ENCODE results near the gene SERPINE1.
A peak's percentile ranks its signal among the peaks of the same experiment; 100 is the strongest.
"Not testable (repeated sequence)": the region's sequence is repeated elsewhere in the genome, so short reads cannot be mapped to it uniquely, and the experiment has no call there.

SERPINE1 gene

DNA sequence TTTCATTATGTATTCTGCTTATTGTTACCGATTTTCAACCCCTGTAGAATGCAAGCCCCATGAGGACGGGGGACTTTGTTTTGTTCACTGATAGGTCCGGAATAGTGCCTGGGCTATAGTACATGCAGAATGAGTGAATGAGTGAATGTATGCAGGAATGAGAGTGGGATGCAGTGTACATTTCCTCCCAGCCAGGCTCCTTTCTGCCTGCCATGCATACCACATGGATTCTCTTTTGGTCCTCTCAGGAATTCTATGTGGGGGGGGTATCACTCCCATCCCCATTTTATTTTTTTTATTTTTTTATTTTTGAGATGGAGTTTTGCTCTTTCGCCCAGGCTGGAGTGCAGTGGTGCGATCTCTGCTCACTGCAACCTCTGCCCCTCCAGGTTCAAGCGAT lies 24.9 kb upstream of the SERPINE1 start:
- no peak for DNase-seq (ENCODE audit: low read depth)

DNA sequence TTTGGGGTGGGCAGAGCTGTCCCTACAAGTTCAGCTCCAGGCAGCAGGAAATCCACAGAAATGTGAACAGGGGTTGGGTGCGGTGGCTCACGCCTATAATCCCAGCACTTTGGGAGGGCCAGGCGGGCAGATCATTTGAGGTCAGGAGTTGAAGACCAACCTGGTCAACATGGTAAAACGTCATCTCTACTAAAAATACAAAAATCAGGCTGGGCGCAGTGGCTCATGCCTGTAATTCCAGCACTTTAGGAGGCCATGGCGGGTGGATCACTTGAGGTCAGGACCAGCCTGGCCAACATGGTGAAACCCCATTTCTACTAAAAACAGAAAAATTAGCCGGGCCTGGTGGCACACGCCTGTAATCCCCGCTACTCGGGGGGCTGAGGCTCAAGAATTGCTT lies 23.2 kb upstream of the SERPINE1 start:
- not testable (repeated sequence) for DNase-seq (ENCODE audit: low read depth)

DNA sequence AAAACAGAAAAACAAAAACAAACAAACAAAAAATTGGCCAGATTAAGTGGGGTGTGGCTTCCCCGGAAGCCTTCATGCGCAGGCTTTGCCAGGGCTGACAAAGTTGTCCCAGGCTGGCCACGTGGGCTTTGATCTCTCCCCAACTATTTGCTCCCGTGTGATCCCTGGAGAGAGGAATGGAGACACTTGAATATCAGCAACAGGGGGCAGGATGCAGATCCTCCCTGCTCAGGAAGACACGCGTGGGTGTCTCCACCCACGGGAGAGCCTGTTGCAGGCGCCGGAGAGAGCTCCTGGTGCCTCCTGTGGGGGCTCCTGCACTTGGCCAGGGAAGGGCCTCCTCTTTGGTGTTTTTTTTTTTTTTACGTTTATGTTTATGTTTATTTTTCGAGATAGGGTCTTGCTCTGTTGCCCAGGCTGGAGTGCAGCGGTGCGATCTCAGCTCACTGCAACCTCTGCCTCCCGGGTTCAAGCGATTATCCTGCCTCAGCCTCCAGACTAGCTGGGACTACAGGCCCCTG lies 22.7 kb upstream of the SERPINE1 start:
- DNase-seq (ENCODE audit: low read depth), result no peak

DNA sequence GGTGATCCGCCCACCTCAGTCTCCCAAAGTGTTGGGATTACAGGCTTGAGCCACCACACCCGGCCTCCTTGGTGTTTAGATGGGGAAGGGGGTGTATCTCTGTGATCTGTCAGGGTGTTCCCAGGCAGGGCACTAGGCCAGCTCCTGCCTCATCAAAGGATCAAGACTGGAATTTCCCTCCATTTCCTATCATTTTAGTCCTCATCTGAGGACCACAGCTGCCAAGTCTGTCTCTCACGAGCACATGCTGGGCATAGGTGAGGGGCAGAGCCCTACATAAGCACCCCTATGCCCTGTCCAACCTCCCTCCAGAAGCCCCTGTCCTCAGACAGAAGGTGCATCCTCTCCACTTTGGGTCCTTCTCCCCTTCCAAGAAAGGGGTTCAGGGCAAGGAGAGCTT lies 22.1 kb upstream of the SERPINE1 start:
- no peak for DNase-seq (ENCODE audit: low read depth)

DNA sequence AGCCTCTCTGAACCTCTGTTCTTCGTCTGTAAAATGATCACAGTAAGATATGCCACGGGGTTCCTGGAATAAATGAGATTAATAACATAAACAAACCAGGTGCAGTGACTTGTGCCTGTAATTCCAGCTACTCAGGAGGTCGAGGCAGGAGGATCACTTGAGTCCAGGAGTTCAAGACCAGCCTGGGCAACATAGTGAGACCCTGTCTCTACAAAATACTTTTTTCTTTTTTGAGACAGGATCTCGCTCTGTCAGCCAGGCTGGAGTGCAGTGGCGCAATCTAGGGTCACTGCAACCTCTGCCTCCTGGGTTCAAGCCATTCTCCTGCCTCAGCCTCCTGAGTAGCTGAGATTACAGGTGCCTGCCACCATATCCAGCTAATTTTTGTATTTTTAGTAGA lies 21.7 kb upstream of the SERPINE1 start:
- DNase-seq (ENCODE audit: low read depth), result not testable (repeated sequence)

DNA sequence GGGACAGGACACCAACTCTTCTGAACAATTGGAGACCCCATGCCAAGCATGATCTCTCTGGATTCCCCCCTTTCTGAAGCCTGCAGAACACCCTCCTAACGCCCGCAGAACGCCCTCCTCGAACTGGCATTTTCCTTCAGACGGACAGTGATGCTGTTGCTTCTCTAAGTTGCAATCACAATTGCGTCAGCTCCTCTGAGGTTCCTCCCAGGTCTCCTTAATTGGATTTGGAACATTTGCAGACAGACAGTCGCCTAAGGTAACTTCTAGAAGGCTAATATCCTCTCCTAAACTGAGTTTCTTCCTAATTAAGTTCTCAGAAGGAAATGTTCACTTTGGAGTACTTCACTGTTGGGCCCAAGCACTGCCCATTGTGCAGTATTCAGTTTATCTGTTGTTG lies 20.5 kb upstream of the SERPINE1 start:
- DNase-seq (ENCODE audit: low read depth), result no peak

DNA sequence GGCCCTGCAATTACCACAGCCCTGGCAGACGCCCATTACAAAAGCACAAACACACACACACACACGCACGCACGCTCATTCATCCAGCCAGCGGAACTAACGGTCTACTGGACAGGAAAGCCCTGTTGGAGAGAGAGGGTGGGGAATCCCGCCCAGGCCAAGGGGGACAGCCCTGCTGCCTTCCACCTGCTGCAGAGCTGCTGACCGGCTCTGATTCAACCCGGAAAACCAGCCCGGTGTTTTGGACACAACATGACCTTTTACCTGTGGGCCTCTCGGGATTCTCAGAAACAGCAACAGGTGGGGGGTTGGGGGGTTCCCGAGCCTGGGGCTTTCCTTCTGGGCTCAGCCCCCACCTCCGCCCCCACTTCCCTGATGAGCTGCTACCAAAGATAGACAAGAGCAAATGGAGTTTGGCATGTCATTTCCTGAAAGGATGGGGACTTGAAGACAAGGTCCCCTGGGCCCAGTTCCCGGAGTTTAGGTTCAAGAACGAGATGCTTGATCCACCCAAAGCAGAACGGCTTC lies 18.5 kb upstream of the SERPINE1 start:
- no peak for DNase-seq (ENCODE audit: low read depth)

DNA sequence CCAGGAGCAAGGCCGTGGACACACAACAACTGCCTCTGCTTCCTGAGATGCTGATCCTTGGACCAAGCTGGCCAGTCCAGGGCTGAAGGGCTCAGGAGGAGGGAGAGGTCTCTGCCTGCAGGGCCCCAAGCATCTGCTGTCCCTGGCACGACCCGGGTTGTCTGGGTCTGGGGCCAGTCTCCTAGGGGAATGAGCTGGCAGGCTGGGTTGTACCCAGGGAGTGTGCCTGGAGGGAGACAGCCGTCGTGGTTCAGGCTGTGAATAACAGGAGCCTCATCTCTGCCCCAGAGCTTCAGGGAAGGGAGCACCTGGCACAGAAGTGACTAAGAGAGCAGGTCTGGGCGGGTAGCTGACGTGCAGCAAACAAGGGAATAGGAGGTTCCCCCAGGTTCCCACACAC lies 17.9 kb upstream of the SERPINE1 start:
- DNase-seq (ENCODE audit: low read depth), result no peak

DNA sequence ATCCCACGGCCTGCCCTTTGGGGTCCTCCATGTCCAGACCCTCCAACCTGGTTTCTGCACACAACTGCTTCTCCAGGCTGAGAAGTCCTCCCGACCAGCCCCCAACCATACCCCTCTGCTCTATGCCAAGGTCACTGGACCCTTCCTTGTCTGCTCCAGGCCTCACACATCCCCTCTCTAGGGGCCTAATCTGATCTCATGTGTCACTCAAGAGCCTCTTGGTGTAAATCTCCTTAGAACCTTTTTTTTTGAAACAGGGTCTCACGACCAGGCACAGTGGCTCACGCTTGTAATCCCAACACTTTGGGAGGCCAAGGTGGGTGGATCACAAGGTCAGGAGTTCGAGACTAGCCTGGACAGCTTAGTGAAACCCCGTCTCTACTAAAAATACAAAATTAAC lies 17.5 kb upstream of the SERPINE1 start:
- DNase-seq (ENCODE audit: low read depth), result no peak

DNA sequence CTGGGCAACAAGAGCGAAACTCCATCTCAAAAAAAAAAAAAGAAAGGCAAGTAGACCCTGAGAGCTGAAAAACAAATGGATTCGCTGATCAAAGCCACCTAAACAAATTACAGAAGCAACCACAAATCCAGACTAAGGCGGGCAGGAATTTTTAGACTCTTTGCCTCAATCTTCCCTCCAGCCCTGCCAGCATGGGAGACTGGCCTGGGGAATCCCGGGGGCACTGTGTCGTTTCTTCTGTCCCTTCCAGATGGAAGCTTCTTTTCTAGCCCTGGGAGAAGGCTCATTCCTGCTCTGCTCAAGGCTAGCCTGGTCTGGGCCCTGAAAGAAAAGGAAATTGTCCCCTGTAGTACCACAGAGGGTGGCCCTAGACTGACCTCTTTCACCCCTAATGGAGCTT lies 15.6 kb upstream of the SERPINE1 start:
- no peak for DNase-seq (ENCODE audit: low read depth)

DNA sequence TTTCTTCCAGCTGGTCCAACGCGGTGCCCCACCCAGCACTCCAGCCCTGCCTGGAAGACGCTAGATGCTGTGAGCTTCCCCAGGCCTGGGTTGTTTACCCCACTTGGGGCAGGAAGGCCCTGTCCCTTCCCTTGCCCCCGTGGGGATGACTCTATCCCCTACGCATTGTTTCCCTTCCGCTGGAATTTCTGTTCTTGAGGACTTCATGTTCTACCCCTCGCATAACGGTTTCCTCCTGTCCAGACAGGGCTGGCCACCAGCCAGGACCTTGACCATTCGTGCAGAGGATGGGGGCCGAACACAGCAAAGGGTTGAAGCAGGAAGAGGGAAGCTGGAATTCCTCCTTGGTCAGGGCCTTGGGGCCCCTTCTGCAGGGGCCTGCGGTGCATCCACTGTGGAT lies 14.7 kb upstream of the SERPINE1 start:
- DNase-seq (ENCODE audit: low read depth), result no peak

DNA sequence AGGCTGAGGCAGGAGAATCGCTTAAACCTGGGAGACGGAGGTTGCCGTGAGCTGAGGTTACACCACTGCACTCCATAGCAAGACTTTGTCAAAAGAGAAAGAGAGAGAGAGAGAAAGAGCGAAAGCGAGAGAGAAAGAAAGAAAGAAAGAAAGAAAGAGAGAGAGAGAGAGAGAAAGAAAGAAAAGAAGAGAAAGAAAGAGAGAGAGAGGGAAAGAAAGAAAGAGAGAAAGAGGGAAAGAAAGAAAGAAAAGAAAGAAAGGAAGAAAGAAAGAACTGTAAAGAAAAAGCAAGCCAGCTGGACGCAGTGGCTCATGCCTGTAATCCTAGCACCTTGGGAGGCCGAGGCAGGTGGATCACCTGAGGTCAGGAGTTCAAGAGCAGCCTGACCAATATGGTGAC lies 13.8 kb upstream of the SERPINE1 start:
- not testable (repeated sequence) for DNase-seq (ENCODE audit: low read depth)

DNA sequence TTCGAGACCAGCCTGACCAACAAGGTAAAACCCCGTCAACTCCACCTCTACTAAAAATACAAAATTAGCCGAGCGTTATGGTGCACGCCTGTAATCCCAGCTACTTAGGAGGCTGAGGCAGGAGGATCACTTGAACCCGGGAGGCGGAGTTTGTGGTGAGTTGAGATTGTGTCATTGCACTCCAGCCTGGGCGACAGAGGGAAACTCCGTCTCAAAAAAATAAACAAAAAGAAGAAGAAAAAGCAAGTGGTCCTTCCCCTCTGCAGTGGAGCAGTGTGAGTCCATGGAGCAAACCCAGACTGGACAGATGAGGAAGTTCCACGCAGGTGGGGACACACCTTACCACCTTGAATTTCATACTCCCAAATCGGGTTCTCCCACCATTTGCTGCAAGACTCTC lies 13.1 kb upstream of the SERPINE1 start:
- DNase-seq (ENCODE audit: low read depth), result no peak

DNA sequence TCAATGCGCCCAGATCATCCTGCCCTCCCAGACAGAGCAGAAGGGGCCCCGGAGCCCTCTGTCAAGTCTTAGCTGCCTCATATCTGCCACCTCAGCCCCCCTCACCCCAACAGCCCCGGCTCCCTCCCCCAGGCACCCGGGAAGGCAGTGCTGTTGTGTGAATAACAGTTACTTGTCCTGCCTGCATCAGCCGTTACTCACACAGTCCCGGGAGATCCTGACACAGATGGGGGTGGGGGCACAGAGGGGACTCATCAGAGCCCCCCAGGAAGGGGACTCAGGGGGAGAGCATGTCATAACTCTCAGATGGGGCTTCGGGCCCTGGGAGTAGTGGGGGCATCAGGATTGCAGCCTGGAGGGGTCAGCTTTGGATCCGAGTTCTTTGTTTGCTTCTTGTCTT lies 12.4 kb upstream of the SERPINE1 start:
- no peak for DNase-seq (ENCODE audit: low read depth)

DNA sequence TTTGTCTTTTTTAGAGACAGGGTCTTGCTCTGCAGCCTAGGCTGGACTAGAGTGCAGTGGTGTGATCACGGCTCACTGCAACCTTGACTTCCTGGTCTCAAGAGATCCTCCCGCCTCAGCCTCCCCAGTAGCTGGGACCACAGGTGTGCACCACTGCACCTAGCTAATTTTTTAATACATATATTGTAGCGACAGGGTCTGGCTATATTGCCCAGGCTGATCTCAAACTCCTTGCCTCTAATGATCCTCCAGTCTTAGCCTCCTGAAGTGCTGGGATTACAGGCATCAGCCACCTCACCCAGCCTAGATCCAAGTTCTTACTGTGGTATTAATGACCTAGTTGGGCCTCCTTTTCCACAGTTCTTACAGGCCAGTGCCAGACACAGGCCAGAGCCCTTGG lies 11.7 kb upstream of the SERPINE1 start:
- DNase-seq (ENCODE audit: low read depth), result no peak

DNA sequence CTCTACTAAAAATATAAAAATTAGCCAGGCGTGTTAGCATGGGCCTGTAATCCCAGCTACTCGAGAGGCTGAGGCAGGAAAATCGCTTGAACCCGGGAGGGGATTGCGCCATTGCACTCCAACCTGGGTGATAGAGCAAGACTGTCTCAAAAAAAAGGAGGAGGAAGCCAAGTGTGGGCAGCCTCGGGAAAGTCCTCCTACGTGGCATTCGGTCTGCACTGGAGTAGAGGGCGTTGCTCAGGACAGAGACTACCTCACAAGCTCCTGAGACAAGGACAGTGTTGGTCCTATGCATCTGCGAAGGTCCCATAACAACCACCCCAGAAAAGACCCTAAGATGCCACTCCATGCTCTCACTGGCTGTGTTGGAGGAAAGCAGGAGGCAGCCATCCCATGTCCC lies 10.0 kb upstream of the SERPINE1 start:
- no peak for DNase-seq (ENCODE audit: low read depth)

DNA sequence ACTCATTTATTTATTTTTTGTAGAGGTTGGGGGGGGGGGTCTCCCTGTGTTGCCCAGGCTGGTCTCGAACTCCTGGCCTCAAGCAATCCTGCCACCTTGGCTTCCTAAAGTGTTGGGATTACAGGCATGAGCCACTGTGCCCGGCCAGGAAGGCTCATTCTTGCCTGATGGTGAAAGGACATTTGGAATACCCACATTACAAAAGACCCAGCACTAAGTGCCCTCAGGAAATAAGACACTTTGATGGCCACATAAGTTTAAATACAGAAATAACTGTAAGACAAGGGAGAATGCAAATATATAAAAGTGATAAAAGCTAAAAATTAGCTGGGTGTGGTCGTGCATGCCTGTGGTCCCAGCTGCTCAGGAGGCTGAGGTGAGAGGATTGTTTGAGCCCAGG lies 8.0 kb upstream of the SERPINE1 start:
- no peak for DNase-seq (ENCODE audit: low read depth)

DNA sequence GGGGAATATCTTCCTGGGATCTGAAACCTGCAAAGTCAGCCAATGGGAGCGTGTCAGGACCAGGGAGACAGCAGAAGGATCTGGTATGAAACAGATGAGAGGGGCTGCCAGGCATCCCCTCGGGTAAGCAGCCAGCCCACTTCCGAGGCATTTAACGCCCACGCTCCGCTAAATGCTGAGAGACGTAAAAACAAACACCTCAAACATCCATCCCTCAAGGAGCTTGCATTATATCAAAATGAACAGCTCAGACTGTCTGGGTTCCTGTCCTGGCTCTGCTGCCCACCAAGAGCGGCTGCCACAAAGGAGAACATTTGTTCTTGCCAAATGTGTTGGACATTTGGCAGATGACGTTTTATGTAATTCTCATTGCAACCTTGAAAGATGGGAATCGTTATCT lies 7.0 kb upstream of the SERPINE1 start:
- no peak for DNase-seq (ENCODE audit: low read depth)

DNA sequence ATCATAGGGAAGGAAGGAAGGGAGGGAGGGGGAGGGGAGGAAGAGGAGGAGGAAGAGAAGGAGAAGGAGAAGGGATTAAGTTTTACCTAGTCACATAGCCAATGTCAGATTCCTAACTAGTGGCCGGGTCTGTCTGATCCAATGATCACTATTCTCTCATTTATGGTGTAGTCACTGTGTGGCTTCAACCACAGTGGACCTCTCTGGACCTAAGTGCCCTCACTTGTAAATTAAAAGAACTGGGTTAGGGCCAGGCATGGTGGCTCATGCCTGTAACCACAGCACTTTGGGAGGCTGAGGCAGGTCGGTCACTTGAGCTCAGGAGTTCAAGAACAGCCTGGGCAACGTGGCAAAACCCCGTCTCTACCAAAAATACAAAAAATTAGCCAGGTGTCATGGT lies 6.6 kb upstream of the SERPINE1 start:
- DNase-seq (ENCODE audit: low read depth), result no peak

DNA sequence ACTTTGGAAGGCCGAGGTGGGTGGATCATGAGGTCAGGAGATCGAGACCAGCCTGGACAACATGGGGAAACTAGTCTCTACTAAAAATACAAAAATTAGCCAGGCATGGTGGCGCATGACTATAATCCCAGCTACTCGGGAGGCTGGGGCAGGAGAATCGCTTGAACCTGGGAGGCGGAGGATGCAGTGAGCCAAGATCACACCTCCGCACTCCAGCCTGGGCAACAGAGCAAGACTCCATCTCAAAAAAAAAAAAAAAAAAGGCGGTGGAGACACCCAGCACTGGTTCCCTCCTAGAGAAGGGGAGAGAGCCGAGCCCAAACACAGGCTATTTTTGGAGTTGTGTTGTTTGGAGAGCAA lies 5.3 kb upstream of the SERPINE1 start:
- DNase-seq (ENCODE audit: low read depth), result not testable (repeated sequence)

DNA sequence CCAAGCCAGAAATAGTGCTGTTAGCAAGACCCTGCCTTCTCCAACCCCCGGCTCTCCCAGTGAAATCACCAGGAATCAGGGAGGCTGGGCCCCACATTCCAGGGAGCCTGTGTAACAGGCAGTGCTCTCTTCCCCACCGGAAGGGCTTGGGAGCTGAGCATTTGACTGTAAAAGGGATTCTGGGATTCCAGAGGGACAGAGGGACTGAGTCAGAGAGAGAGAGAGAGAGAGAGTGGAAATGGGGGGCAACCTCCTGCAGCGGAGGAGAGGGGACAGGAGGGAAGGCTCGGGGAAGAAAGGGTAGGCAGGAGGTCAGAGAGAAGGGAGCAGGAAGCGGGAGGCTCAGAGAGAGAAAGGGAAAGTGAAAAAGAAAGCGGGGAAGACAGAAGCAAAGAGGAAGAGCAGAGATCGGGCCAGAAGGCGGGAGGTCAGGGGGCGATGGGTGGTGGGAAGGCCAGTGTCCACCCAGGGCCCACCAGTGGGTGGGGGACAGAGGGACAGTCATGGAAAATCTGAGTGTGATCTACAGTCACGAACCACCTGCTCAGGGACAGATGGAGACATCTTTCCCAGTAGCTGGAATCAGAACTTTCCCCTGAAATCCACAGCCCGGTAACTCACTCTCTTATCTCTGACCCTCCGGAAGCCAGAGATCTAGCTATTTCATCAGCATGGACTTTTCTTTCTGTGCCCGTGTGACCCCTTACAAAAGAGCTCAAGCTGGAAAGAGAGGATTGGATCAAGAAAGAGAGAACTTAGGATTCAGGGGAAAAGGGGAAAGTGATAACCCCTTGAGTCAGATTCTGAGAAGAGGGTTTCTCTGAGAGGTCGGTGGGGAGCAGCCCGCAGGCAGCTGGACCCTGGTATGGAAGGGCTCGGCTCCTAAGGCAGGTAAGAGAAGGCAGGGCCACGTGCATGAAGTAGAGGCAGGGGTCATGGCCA lies 4.6 kb upstream of the SERPINE1 start:
- DNase-seq (ENCODE audit: low read depth), result peak; percentile 93

DNA sequence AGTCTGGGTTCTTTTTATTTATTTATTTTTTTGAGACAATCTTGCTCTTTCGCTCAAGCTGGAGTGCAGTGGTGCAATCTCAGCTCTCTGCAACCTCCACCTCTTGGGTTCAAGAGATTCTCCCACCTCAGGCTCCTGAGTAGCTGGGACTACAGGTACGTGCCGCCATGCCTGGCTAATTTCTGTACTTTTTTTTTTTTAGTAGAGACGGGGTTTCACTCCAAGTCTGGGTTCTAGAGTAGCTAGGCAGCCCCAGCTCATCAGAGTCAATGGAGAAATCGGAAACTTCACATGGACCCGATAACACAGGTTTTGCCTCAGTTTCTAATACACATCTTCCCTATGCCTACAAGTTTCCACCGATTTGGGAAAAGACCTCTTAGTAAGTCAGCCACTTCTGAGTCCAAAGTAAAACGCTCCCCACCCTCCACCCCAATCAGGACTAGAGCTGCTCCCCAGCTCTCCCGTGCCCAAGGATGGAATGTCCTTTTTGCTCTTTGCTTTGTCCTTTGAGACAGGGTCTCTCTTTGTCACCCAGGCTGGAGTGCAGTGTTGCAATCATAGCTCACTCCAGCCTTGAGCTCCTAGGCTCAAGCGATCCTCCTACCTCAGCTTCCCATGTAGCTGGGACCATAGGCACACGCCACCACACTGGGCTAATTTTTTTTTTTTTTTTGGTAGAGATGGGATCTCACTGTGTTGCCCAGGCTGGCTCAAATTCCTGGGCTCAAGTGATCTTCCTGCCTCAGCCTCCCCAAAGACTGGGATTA lies 3.8 kb upstream of the SERPINE1 start:
- DNase-seq (ENCODE audit: low read depth), result no peak

DNA sequence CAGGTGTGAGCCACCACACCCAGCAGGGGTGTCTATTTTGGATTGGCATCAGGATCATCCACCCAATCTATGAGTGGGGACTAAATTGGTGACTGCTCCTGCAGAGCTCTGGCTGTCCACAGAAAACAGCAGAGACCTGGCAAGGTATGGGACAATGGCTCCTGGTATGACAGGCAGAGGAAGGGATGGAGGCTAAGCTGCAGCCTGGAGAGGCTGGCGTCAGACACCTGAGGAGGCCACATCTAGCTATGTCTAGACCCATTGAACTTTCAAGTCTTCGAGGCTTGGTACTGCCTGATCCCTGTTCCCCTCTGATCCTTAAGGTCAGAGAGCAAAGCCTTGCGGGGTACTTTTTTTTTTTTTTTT lies 3.2 kb upstream of the SERPINE1 start:
- no peak for DNase-seq (ENCODE audit: low read depth)
